PC-3 (cell line): ENCODE results near the gene MYBPC3. TPM values are rescaled to one million over a fixed set of nuclear protein-coding genes. Genes with fewer than 3 reads are reported as not detected.

ENCODE experiments used
- ATAC-seq: fragments of 200-7000 bp; cut with Tn5 transposase; 2 replicates; pipeline ENCODE4 v1.9.1; 2020; ENCODE audit warnings: mild to moderate bottlenecking, moderate library complexity
- BruUV-seq: library from RNA; stranded (reverse); fragments of 400-500 nt; replicated peaks from 2 replicates; lab custom pipeline; 2021; lab: Mats Ljungman, UMichigan
- CTCF ChIA-PET: fragments of 300-600 bp; sonication (Branson Sonifier 250); formaldehyde crosslinking; loops from one replicate; lab custom pipeline; 2022; ENCODE audit warnings: antibody characterized with exemption; lab: Charles Lee
- POLR2A ChIA-PET: fragments of 300-600 bp; sonication (Branson Sonifier 250); formaldehyde crosslinking; loops from one replicate; lab custom pipeline; 2022; ENCODE audit warnings: antibody characterized with exemption; ENCODE audit not compliant: unreplicated experiment; lab: Charles Lee
- DNase-seq: peaks from one replicate; pipeline ENCODE4 v3.0.0-alpha.2; 2015
- H2AFZ ChIP-seq: fragments of 300-600 bp; sonication (generic); 2 replicates; pipeline ENCODE4 v1.6.0; 2016; ENCODE audit warnings: antibody characterized with exemption, low read length
- H3F3A ChIP-seq: fragments of 300-600 bp; sonication (generic); one replicate; pipeline ENCODE4 v1.6.0; 2017; ENCODE audit warnings: antibody characterized with exemption, low read length, control low read depth, mild to moderate bottlenecking; ENCODE audit not compliant: unreplicated experiment
- H3K27ac ChIP-seq: fragments of 300-600 bp; sonication (generic); 2 replicates; pipeline ENCODE4 v1.5.1; 2016; ENCODE audit warnings: mild to moderate bottlenecking, low read length
- H3K27me3 ChIP-seq: fragments of 300-600 bp; sonication (generic); 2 replicates; pipeline ENCODE4 v1.6.1; 2016; ENCODE audit warnings: low read length, mixed read lengths
- H3K36me3 ChIP-seq: fragments of 300-600 bp; sonication (generic); 2 replicates; pipeline ENCODE4 v1.6.1; 2016; ENCODE audit warnings: low read depth, mixed run types, low read length, mixed read lengths
- H3K4me1 ChIP-seq: fragments of 300-600 bp; sonication (generic); 2 replicates; pipeline ENCODE4 v1.5.1; 2016; ENCODE audit warnings: low read length; ENCODE audit not compliant: insufficient read depth
- H3K4me2 ChIP-seq: fragments of 300-600 bp; sonication (generic); 2 replicates; pipeline ENCODE4 v1.6.0; 2016; ENCODE audit warnings: low read length
- H3K4me3 ChIP-seq: fragments of 300-600 bp; sonication (generic); 2 replicates; pipeline ENCODE4 v1.5.1; 2016; ENCODE audit warnings: mild to moderate bottlenecking, low read length, mixed read lengths
- H3K79me2 ChIP-seq: fragments of 300-600 bp; sonication (generic); 2 replicates; pipeline ENCODE4 v1.6.1; 2017; ENCODE audit warnings: low read length, mixed read lengths
- H3K9ac ChIP-seq: fragments of 300-600 bp; sonication (generic); 2 replicates; pipeline ENCODE4 v1.6.0; 2016; ENCODE audit warnings: mild to moderate bottlenecking, low read length
- H3K9me2 ChIP-seq: fragments of 300-600 bp; sonication (generic); replicated peaks from 2 replicates; pipeline ENCODE4 v1.6.1; 2016; ENCODE audit warnings: mixed run types, low read length, mixed read lengths
- H3K9me3 ChIP-seq: fragments of 300-600 bp; sonication (generic); 2 replicates; pipeline ENCODE4 v1.6.1; 2016; ENCODE audit warnings: low read length, mixed read lengths
- H4K20me1 ChIP-seq: fragments of 300-600 bp; sonication (generic); 2 replicates; pipeline ENCODE4 v1.6.1; 2016; ENCODE audit warnings: low read length, mixed read lengths
- EZH2 ChIP-seq: fragments of 300-600 bp; sonication (generic); IDR thresholded peaks from one replicate; pipeline ENCODE4 v1.6.1; 2017; ENCODE audit warnings: antibody characterized with exemption, mild to moderate bottlenecking, low read length; ENCODE audit not compliant: unreplicated experiment
- EZH2phosphoT487 ChIP-seq: fragments of 300-600 bp; sonication (generic); IDR thresholded peaks from 2 replicates; pipeline ENCODE4 v1.6.1; 2018; ENCODE audit warnings: mild to moderate bottlenecking, antibody characterized with exemption, low read length, borderline replicate concordance
- intact Hi-C: fragments of 100-400 bp; cut with micrococcal nuclease; formaldehyde crosslinking; loops from 2 replicates; pipeline ENCODE4 v1.9.0; 2023
- total RNA-seq: library from RNA; depleted of rRNA; stranded (reverse); fragments of >200 nt; gene quantifications from 2 replicates; pipeline ENCODE4 v1.2.3, GENCODE V29; 2014
- TF ChIP-seq, protein P1 (sequence below): fragments of 300-600 bp; sonication (generic); conservative IDR thresholded peaks from 2 replicates; pipeline ENCODE4 v1.5.1; 2017; ENCODE audit warnings: antibody characterized with exemption, low read depth, mild to moderate bottlenecking, low read length

The MYBPC3 gene
- total RNA-seq, 1 experiment from 2014 or later, result not detected

DNA sequence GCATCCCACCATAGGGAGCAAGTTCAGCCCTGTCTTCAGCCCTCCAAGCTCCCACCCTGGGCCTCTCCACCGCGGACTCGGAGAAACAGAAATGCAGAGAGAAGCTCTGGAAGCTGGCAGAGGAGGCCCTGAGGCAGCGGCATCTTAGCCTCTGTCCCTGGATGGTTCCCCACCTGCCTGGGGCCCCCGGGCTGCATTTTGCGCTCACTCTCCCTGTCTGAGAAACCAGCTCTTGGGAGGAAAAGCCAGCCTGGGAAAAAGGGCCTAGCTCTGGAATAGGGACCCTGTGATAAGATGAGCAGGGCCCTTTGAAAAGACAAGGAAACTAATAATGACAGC is 37.9 kb upstream of the MYBPC3 start:
- no peaks in the 10 kb centered on the region for H3K9me3 ChIP-seq
- BruUV-seq, result no TSS peak
- H4K20me1 ChIP-seq, result no peaks in the 10 kb centered on the region
- no peaks in the 10 kb centered on the region for H3F3A ChIP-seq
- H3K79me2 ChIP-seq, result no peaks in the 10 kb centered on the region
- no peak overlapping the region for H3K4me3 ChIP-seq
- H3K4me1 ChIP-seq, result no peaks in the 10 kb centered on the region
- no peaks in the 10 kb centered on the region for H3K9me2 ChIP-seq
- no peak for TF ChIP-seq EZH2
- TF ChIP-seq EZH2phosphoT487, result no peak
- TF ChIP-seq, protein P1, sequence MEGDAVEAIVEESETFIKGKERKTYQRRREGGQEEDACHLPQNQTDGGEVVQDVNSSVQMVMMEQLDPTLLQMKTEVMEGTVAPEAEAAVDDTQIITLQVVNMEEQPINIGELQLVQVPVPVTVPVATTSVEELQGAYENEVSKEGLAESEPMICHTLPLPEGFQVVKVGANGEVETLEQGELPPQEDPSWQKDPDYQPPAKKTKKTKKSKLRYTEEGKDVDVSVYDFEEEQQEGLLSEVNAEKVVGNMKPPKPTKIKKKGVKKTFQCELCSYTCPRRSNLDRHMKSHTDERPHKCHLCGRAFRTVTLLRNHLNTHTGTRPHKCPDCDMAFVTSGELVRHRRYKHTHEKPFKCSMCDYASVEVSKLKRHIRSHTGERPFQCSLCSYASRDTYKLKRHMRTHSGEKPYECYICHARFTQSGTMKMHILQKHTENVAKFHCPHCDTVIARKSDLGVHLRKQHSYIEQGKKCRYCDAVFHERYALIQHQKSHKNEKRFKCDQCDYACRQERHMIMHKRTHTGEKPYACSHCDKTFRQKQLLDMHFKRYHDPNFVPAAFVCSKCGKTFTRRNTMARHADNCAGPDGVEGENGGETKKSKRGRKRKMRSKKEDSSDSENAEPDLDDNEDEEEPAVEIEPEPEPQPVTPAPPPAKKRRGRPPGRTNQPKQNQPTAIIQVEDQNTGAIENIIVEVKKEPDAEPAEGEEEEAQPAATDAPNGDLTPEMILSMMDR, result no peak
- H2AFZ ChIP-seq, result no peak overlapping the region
- no peaks in the 10 kb centered on the region for H3K27me3 ChIP-seq
- ATAC-seq (no peak), DNase-seq (no peak)
- no peak overlapping the region for H3K9ac ChIP-seq
- POLR2A ChIA-PET, result no interaction called here
- H3K27ac ChIP-seq, result no peak overlapping the region
- CTCF ChIA-PET, result no interaction called here
- H3K4me2 ChIP-seq, result no peak overlapping the region
- no peaks in the 10 kb centered on the region for H3K36me3 ChIP-seq
- intact Hi-C loops, result no loop called here

DNA sequence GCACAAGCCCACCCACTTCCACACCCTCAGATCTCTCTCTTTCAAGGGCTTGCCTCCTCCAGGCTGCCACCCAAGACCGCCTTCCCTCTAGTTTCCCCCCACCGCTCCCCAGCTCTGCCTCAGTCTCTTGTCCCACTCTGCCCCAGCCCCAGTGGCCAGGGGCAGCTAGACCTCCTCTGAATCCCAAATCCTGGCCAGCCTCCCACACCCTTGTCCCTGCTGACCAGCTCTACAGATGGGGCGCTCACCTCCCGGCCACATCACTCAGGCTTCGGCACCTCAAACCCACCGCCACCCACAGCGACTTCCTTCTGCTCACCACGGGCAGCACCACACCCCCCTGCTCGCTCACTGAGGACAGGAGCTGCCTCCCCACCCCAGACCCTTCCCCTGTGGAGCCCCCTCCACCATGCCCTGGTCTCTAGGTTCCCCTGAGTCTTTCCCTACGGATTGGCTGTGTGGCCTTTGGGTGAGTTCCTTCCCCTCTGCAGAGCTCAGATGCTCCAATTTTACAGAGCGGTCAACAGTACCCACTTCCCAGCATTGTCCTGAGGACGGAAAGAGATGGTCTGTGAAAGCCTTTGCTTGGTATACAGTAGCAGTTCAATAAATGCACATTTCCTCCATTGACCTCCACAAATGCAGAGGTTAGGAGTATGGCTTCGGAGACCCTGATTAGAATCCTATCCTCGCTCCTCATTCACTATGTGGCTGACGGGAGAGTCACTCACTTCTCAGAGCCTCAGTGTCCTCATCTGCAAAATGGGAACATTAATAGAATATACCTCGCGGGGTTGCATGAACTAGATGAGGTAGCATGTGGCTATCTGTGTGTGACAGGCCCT is 37.3 kb upstream of the MYBPC3 start:
- CTCF ChIA-PET, result no interaction called here
- intact Hi-C loops, result no loop called here
- Histone ChIP-seq H3K27ac (no peak overlapping the region), H3K36me3 (no peaks in the 10 kb centered on the region), H3K4me1 (no peaks in the 10 kb centered on the region), H3K4me2 (no peak overlapping the region), H3F3A (no peaks in the 10 kb centered on the region), H3K9me3 (no peaks in the 10 kb centered on the region), H3K9me2 (no peaks in the 10 kb centered on the region), H3K79me2 (no peaks in the 10 kb centered on the region), H3K9ac (no peak overlapping the region), H2AFZ (no peak overlapping the region), H3K4me3 (no peak overlapping the region), H3K27me3 (no peaks in the 10 kb centered on the region), H4K20me1 (no peaks in the 10 kb centered on the region)
- POLR2A ChIA-PET, result no interaction called here
- TF ChIP-seq, protein P1, result no peak
- TF ChIP-seq EZH2 (no peak), EZH2phosphoT487 (no peak)
- DNase-seq (no peak), ATAC-seq (no peak)
- no TSS peak for BruUV-seq
